Measurements from ENCODE around the gene TTC9. TPM values are rescaled to one million over a fixed set of nuclear protein-coding genes. Genes with fewer than 3 reads are reported as not detected.

Gene TTC9
- total and polyA plus RNA-seq, 9 of the 15 experiments (the other 6 are each of a cell fraction or from before 2014, with no cell fraction given), result 0.07 TPM; not detected in 8

GRCh38 chr14:70600382-70601157 lies 41.1 kb upstream of the TTC9 start, which contains the start of gene MED6 (continued):
- no peak for TF ChIP-seq NEUROD1 (IDR thresholded peaks at IDR 0.05; ENCODE audit: borderline replicate concordance, low read depth, low read length, partially characterized antibody)
- no peak for TF ChIP-seq CEBPB (tag; IDR thresholded peaks at IDR 0.05)
- TF ChIP-seq C11orf30 (IDR thresholded peaks at IDR 0.05; ENCODE audit: low read depth), result peak; percentile 99
- no peak for TF ChIP-seq RBM15 (IDR thresholded peaks at IDR 0.05; ENCODE audit: insufficient read depth, low read length)
- peak in 1 of 2 experiments; percentile 60 for TF ChIP-seq AFF1 (IDR thresholded peaks at IDR 0.05; ENCODE audit: low read depth in 1 of 2, partially characterized antibody in 2 of 2)
- TF ChIP-seq, protein P1, sequence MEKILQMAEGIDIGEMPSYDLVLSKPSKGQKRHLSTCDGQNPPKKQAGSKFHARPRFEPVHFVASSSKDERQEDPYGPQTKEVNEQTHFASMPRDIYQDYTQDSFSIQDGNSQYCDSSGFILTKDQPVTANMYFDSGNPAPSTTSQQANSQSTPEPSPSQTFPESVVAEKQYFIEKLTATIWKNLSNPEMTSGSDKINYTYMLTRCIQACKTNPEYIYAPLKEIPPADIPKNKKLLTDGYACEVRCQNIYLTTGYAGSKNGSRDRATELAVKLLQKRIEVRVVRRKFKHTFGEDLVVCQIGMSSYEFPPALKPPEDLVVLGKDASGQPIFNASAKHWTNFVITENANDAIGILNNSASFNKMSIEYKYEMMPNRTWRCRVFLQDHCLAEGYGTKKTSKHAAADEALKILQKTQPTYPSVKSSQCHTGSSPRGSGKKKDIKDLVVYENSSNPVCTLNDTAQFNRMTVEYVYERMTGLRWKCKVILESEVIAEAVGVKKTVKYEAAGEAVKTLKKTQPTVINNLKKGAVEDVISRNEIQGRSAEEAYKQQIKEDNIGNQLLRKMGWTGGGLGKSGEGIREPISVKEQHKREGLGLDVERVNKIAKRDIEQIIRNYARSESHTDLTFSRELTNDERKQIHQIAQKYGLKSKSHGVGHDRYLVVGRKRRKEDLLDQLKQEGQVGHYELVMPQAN (IDR thresholded peaks at IDR 0.05; ENCODE audit: borderline replicate concordance), result peak; percentile 27; the same call in 1 of the 2 replicates
- no peak for TF ChIP-seq FOXJ3 (CRISPR knock-in tag; IDR thresholded peaks at IDR 0.05)
- no peak for TF ChIP-seq CHAMP1 (IDR thresholded peaks at IDR 0.05)
- no peak for TF ChIP-seq HDAC2 (IDR thresholded peaks at IDR 0.05)
- TF ChIP-seq ZNF695 (CRISPR knock-in tag; IDR thresholded peaks at IDR 0.05), result no peak
- TF ChIP-seq ZNF24 (IDR thresholded peaks at IDR 0.05), result no peak
- TF ChIP-seq, protein P2, sequence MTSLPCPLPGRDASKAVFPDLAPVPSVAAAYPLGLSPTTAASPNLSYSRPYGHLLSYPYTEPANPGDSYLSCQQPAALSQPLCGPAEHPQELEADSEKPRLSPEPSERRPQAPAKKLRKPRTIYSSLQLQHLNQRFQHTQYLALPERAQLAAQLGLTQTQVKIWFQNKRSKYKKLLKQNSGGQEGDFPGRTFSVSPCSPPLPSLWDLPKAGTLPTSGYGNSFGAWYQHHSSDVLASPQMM (CRISPR knock-in tag; IDR thresholded peaks at IDR 0.05), result no peak
- TF ChIP-seq SMARCA4 (IDR thresholded peaks at IDR 0.05), result no peak
- TF ChIP-seq DDX20 (tag; IDR thresholded peaks at IDR 0.05; ENCODE audit: low read depth), result no peak
- TF ChIP-seq, protein P3, sequence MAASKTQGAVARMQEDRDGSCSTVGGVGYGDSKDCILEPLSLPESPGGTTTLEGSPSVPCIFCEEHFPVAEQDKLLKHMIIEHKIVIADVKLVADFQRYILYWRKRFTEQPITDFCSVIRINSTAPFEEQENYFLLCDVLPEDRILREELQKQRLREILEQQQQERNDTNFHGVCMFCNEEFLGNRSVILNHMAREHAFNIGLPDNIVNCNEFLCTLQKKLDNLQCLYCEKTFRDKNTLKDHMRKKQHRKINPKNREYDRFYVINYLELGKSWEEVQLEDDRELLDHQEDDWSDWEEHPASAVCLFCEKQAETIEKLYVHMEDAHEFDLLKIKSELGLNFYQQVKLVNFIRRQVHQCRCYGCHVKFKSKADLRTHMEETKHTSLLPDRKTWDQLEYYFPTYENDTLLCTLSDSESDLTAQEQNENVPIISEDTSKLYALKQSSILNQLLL (CRISPR knock-in tag; IDR thresholded peaks at IDR 0.05; ENCODE audit: borderline replicate concordance), result no peak
